Endothelial cell of umbilical vein (primary cell): ENCODE results near the gene CFAP100. TPM values are rescaled to one million over a fixed set of nuclear protein-coding genes. Genes with fewer than 3 reads are reported as not detected.

Source experiments
- BruUV-seq: library from RNA; stranded (reverse); fragments of 400-500 nt; replicated peaks from 2 replicates; lab custom pipeline; 2021; lab: Mats Ljungman, UMichigan
- CTCF ChIA-PET: fragments of 300-600, 350-600 bp; sonication (Branson Sonifier 250); formaldehyde crosslinking; loops from one replicate; lab custom pipeline; 2021; ENCODE audit warnings: antibody characterized with exemption, inconsistent platforms; lab: Charles Lee
- POLR2A ChIA-PET: fragments of 300-600, 350-600 bp; sonication (Branson Sonifier 250); formaldehyde crosslinking; loops from one replicate; lab custom pipeline; 2021; ENCODE audit warnings: antibody characterized with exemption, inconsistent platforms; lab: Charles Lee
- DNase-seq: peaks from one replicate; pipeline ENCODE4 v3.0.0-alpha.2; 2011; ENCODE audit warnings: low read depth, low spot score
- FAIRE-seq: peaks from 2 replicates; lab custom pipeline; 2011; peaks lifted over from hg19 to GRCh38; lab: Jason Lieb, UNC
- H2AFZ ChIP-seq: 2 replicates; pipeline ENCODE4 v1.6.0; 2012; ENCODE audit warnings: low read depth, low read length, control low read depth, inconsistent platforms
- H3K27ac ChIP-seq: 2 replicates; pipeline ENCODE4 v1.5.1; 2011; ENCODE audit warnings: low read depth, mild to moderate bottlenecking, control low read depth, low read length, moderate library complexity; ENCODE audit not compliant: insufficient read depth
- H3K27me3 ChIP-seq, 2 experiments: 2 replicates each; pipeline versions ENCODE4 v1.6.0 to v1.6.1; 2011; ENCODE audit warnings: low read length in 2 of 2, mixed read lengths in 1 of 2; ENCODE audit not compliant: control insufficient read depth in 2 of 2, insufficient read depth in 2 of 2
- H3K36me3 ChIP-seq, 2 experiments: 2 replicates in 1 of 2; 3 replicates in 1 of 2; pipeline ENCODE4 v1.5.1; 2011; ENCODE audit warnings: low read length in 2 of 2, mild to moderate bottlenecking in 1 of 2, moderate library complexity in 1 of 2; ENCODE audit not compliant: control insufficient read depth in 2 of 2, insufficient read depth in 2 of 2; ENCODE audit errors: extremely low read depth in 1 of 2
- H3K4me1 ChIP-seq: 3 replicates; pipeline ENCODE4 v1.5.1; 2011; ENCODE audit warnings: mild to moderate bottlenecking, low read length; ENCODE audit not compliant: control insufficient read depth, insufficient read depth; ENCODE audit errors: extremely low read depth
- H3K4me2 ChIP-seq: 2 replicates; pipeline ENCODE4 v1.6.1; 2011; ENCODE audit warnings: low read length, control low read depth, mixed read lengths; ENCODE audit not compliant: insufficient read depth
- H3K4me3 ChIP-seq, 3 experiments: fragments of 200-600 bp in 1 of 3; sonication (generic), shearing (Covaris generic) in 1 of 3; replicated peaks in 1 of 3; 2 replicates each; pipeline ENCODE4 v1.5.1; 2011 to 2016; ENCODE audit warnings: control low read depth in 3 of 3, low read length in 3 of 3, mild to moderate bottlenecking in 2 of 3, inconsistent platforms in 1 of 3, low read depth in 1 of 3, moderate library complexity in 1 of 3; ENCODE audit not compliant: insufficient read depth in 1 of 3
- H3K79me2 ChIP-seq: 2 replicates; pipeline ENCODE4 v1.6.0; 2012; ENCODE audit warnings: low read length, inconsistent platforms; ENCODE audit not compliant: control insufficient read depth, insufficient read depth
- H3K9ac ChIP-seq: replicated peaks from 2 replicates; pipeline ENCODE3; 2011; ENCODE audit warnings: low read length, control low read depth; ENCODE audit not compliant: insufficient read depth; ENCODE audit errors: extremely low read depth
- H3K9me1 ChIP-seq: replicated peaks from 3 replicates; pipeline ENCODE4 v1.6.0; 2011; ENCODE audit warnings: mild to moderate bottlenecking, low read length; ENCODE audit not compliant: control insufficient read depth, insufficient read depth; ENCODE audit errors: extremely low read depth
- H3K9me3 ChIP-seq: replicated peaks from 2 replicates; pipeline ENCODE4 v1.5.1; 2012; ENCODE audit warnings: low read length, inconsistent platforms; ENCODE audit not compliant: control insufficient read depth, insufficient read depth
- H4K20me1 ChIP-seq: replicated peaks from 2 replicates; pipeline ENCODE3; 2011; ENCODE audit warnings: mild to moderate bottlenecking, low read length; ENCODE audit not compliant: control insufficient read depth, insufficient read depth; ENCODE audit errors: extremely low read depth
- CTCF ChIP-seq, 2 donors: IDR thresholded peaks; 1 replicate in 1 of 2; 2 replicates in 1 of 2; pipeline ENCODE4 v1.5.1; 2011; ENCODE audit warnings: low read length in 2 of 2, mild to moderate bottlenecking in 2 of 2, moderate library complexity in 2 of 2, control low read depth in 1 of 2, inconsistent platforms in 1 of 2, low read depth in 1 of 2; ENCODE audit not compliant: insufficient read depth in 1 of 2; ENCODE audit errors: extremely low read depth in 1 of 2
- EZH2 ChIP-seq: IDR thresholded peaks from 2 replicates; pipeline ENCODE4 v1.6.1; 2012; ENCODE audit warnings: borderline replicate concordance, low read depth, mild to moderate bottlenecking, moderate library complexity, low read length, inconsistent platforms; ENCODE audit not compliant: severe bottlenecking
- FOS ChIP-seq: IDR thresholded peaks from 2 replicates; pipeline ENCODE4 v1.6.1; 2011; ENCODE audit warnings: mild to moderate bottlenecking, low read length, moderate library complexity, borderline replicate concordance; ENCODE audit not compliant: insufficient read depth
- GATA2 ChIP-seq: IDR thresholded peaks from 2 replicates; pipeline ENCODE4 v1.7.0; 2011; ENCODE audit warnings: low read depth, mild to moderate bottlenecking, moderate library complexity, mixed read lengths, low read length; ENCODE audit not compliant: insufficient read length, insufficient read depth
- JUN ChIP-seq: IDR thresholded peaks from 2 replicates; pipeline ENCODE4 v1.6.1; 2011; ENCODE audit warnings: borderline replicate concordance, low read depth; ENCODE audit not compliant: insufficient read length, insufficient read depth
- MAX ChIP-seq: IDR thresholded peaks from 2 replicates; pipeline ENCODE4 v1.6.1; 2011; ENCODE audit not compliant: insufficient read depth, insufficient read length
- MYC ChIP-seq: IDR thresholded peaks from one replicate; pipeline ENCODE4 v1.6.1; 2011; ENCODE audit warnings: mild to moderate bottlenecking, low read depth, low read length
- POLR2A ChIP-seq: IDR thresholded peaks from 2 replicates; pipeline ENCODE4 v1.6.1; 2012; ENCODE audit warnings: low read depth, mild to moderate bottlenecking, control low read depth, low read length
- POLR2AphosphoS5 ChIP-seq: IDR thresholded peaks from 2 replicates; pipeline ENCODE4 v1.6.1; 2012; ENCODE audit warnings: low read depth, mild to moderate bottlenecking, control low read depth, low read length, moderate library complexity; ENCODE audit not compliant: insufficient read depth
- dilution Hi-C: fragments of 300-500 bp; cut with MboI; formaldehyde crosslinking; loops from one replicate; pipeline ENCODE4 v1.15.0; 2019; ENCODE audit warnings: low sequenced_read_pairs; ENCODE audit not compliant: extremely low pct_ligation_motif_present
- intact Hi-C: fragments of 100-400 bp; cut with micrococcal nuclease; formaldehyde crosslinking; loops from one replicate; pipeline ENCODE4 v1.10.0; 2022
- polyA plus RNA-seq, 4 experiments: library from polyadenylated mRNA; depleted of rRNA in 3 of 4; stranded (reverse) in 3 of 4; unstranded in 1 of 4; fragments of >200 nt; gene quantifications; 2 replicates each; pipeline versions ENCODE4 v1.2.1 to v1.2.3, GENCODE V29; 2011 to 2012; ENCODE audit warnings: missing spikeins in 1 of 4
- total RNA-seq: library from RNA; stranded (reverse); gene quantifications from 2 replicates; pipeline ENCODE4 v1.2.3, GENCODE V29; 2021

CFAP100 gene
- total and polyA plus RNA-seq, 2 donors (not counting 3 experiments of a cell fraction or from before 2014, with no cell fraction given): not detected

GRCh38 chr3:126439968-126440708 is 45.4 kb downstream of the CFAP100 start:
- Histone ChIP-seq H3K27me3 (no peaks in the 10 kb centered on the region), H2AFZ (no peak overlapping the region), H3K9me3 (no peaks in the 10 kb centered on the region), H4K20me1 (no peaks in the 10 kb centered on the region), H3K36me3 (peaks cover 0 to 5% of the 10 kb centered on the region in 2 experiments), H3K4me1 (no peaks in the 10 kb centered on the region), H3K9me1 (no peaks in the 10 kb centered on the region), H3K79me2 (no peaks in the 10 kb centered on the region), H3K4me2 (no peak overlapping the region), H3K27ac (no peak overlapping the region), H3K9ac (no peak overlapping the region), H3K4me3 (no peak overlapping the region)
- intact Hi-C loops (no loop called here), dilution Hi-C loops (no loop called here)
- TF ChIP-seq FOS: no peak
- TF ChIP-seq EZH2: no peak
- no peak for TF ChIP-seq JUN
- TF ChIP-seq MAX: no peak
- no peak for TF ChIP-seq MYC
- no peak for TF ChIP-seq POLR2A
- no peak for TF ChIP-seq CTCF (IDR thresholded peaks at IDR 0.05; ENCODE audit: extremely low read depth in 1 of 2, insufficient read depth in 1 of 2, low read depth in 1 of 2, low read length in 2 of 2)
- TF ChIP-seq GATA2: no peak
- TF ChIP-seq POLR2AphosphoS5: no peak
- DNase-seq (no peak), FAIRE-seq (no peak)
- POLR2A ChIA-PET: no interaction called here
- BruUV-seq: no TSS peak
- CTCF ChIA-PET: interaction anchor here (1.0 to 1.1 kb wide), 2 partner anchors 12 to 47 kb away, joined by 3 read pairs; no protein-coding TSS in a partner anchor
